GM23248 (cell line): ENCODE results near the gene SLC2A13. TPM values are rescaled to one million over a fixed set of nuclear protein-coding genes. Genes with fewer than 3 reads are reported as not detected.
"Not testable (repeated sequence)": the region's sequence is repeated elsewhere in the genome, so short reads cannot be mapped to it uniquely, and the experiment has no call there.

Experiments used
- DNase-seq: peaks from one replicate; pipeline ENCODE4 v3.0.0-alpha.2; 2015
- H2AFZ ChIP-seq: fragments of 200-600 bp; sonication (generic); 2 replicates; pipeline ENCODE4 v1.6.1; 2016; ENCODE audit warnings: antibody characterized with exemption
- H3F3A ChIP-seq: fragments of 200-600 bp; sonication (generic); 2 replicates; pipeline ENCODE4 v1.6.1; 2016; ENCODE audit warnings: mild to moderate bottlenecking, antibody characterized with exemption, mixed run types; ENCODE audit not compliant: insufficient read depth
- H3K27ac ChIP-seq: fragments of 200-600 bp; sonication (generic); 2 replicates; pipeline ENCODE4 v1.5.1; 2016; ENCODE audit warnings: mild to moderate bottlenecking
- H3K27me3 ChIP-seq: fragments of 200-600 bp; sonication (generic); replicated peaks from 2 replicates; pipeline ENCODE4 v1.6.1; 2016; ENCODE audit warnings: mild to moderate bottlenecking; ENCODE audit not compliant: insufficient read depth
- H3K36me3 ChIP-seq: fragments of 200-600 bp; sonication (generic); 2 replicates; pipeline ENCODE4 v1.6.1; 2016; ENCODE audit warnings: low read depth, mild to moderate bottlenecking
- H3K4me1 ChIP-seq: fragments of 200-600 bp; sonication (generic); 2 replicates; pipeline ENCODE4 v1.6.1; 2016; ENCODE audit warnings: mild to moderate bottlenecking; ENCODE audit not compliant: insufficient read depth
- H3K4me2 ChIP-seq: fragments of 200-600 bp; sonication (generic); one replicate; pipeline ENCODE4 v1.6.1; 2016; ENCODE audit warnings: mild to moderate bottlenecking; ENCODE audit not compliant: unreplicated experiment
- H3K4me3 ChIP-seq: fragments of 200-600 bp; sonication (generic); 2 replicates; pipeline ENCODE4 v1.5.1; 2016; ENCODE audit warnings: mild to moderate bottlenecking
- H3K79me2 ChIP-seq: fragments of 200-600 bp; sonication (generic); 2 replicates; pipeline ENCODE4 v1.6.1; 2016; ENCODE audit warnings: mild to moderate bottlenecking; ENCODE audit not compliant: insufficient read depth
- H3K9ac ChIP-seq: fragments of 200-600 bp; sonication (generic); 2 replicates; pipeline ENCODE4 v1.6.1; 2016; ENCODE audit warnings: mild to moderate bottlenecking
- H3K9me2 ChIP-seq: fragments of 200-600 bp; sonication (generic); 2 replicates; pipeline ENCODE4 v1.6.1; 2016; ENCODE audit warnings: mixed run types, mild to moderate bottlenecking, moderate library complexity; ENCODE audit not compliant: insufficient read depth
- H3K9me3 ChIP-seq: fragments of 200-600 bp; sonication (generic); one replicate; pipeline ENCODE4 v1.6.1; 2017; ENCODE audit warnings: low read depth
- H4K20me1 ChIP-seq: fragments of 200-600 bp; sonication (generic); 2 replicates; pipeline ENCODE4 v1.6.0; 2016; ENCODE audit not compliant: insufficient read depth
- EZH2 ChIP-seq: fragments of 200-600 bp; sonication (generic); IDR thresholded peaks from 2 replicates; pipeline ENCODE4 v1.6.1; 2018; ENCODE audit warnings: antibody characterized with exemption, mild to moderate bottlenecking; ENCODE audit not compliant: insufficient read depth, poor library complexity, severe bottlenecking
- EZH2phosphoT487 ChIP-seq: fragments of 200-600 bp; sonication (generic); IDR thresholded peaks from 2 replicates; pipeline ENCODE4 v1.6.1; 2018; ENCODE audit warnings: antibody characterized with exemption, moderate library complexity, mild to moderate bottlenecking, low read depth; ENCODE audit not compliant: insufficient read depth
- WGBS, 2 experiments: methylation state at CpG; one replicate each; pipeline ENCODE4 v1.1.6; 2015 to 2017; ENCODE audit warnings: low lambda C conversion rate in 2 of 2, low coverage in 1 of 2; ENCODE audit errors: missing lambda C conversion rate in 2 of 2; 5-methylcytosine and 5-hydroxymethylcytosine counted together
- in situ Hi-C: fragments of 300-500 bp; cut with MboI; formaldehyde crosslinking; loops from 2 replicates; pipeline ENCODE4 v1.15.0; 2020
- polyA plus RNA-seq: library from polyadenylated mRNA; unstranded; fragments of >200 nt; fragmentation: Nextera tagmentation; extraction: Ambion mirVana; gene quantifications from 2 replicates; pipeline ENCODE4 v1.2.1, GENCODE V29; 2016
- total RNA-seq: library from RNA; depleted of rRNA; stranded (reverse); fragments of >200 nt; shearing (Covaris generic); gene quantifications from 2 replicates; pipeline ENCODE4 v1.2.3, GENCODE V29; 2014

The SLC2A13 gene
- total and polyA plus RNA-seq, 2 experiments from 2014 or later = 3.3 to 9.2 TPM

- Histone ChIP-seq H4K20me1 (no peaks in the 10 kb centered on the region), H3K4me1 (no peaks in the 10 kb centered on the region), H3K9ac (no peak overlapping the region), H3K4me2 (no peak overlapping the region), H3K9me3 (no peaks in the 10 kb centered on the region), H3K4me3 (no peak overlapping the region), H3K9me2 (no peaks in the 10 kb centered on the region), H3F3A (no peaks in the 10 kb centered on the region), H3K27ac (no peak overlapping the region), H3K27me3 (no peaks in the 10 kb centered on the region), H3K36me3 (0 out of 2 replicates have a peak, but pooled peaks cover 3% of the 10 kb centered on the region), H3K79me2 (no peaks in the 10 kb centered on the region), H2AFZ (no peak overlapping the region)
- in situ Hi-C loops = no loop called here
- 96 to 97% methylated on average over 2 of the region's 2 CpGs for WGBS, 2 experiments
- DNase-seq = no peak
- no peak for TF ChIP-seq EZH2
Measured at GRCh38 chr12:39853003-39853402, 252.9 kb downstream of the SLC2A13 start.

GRCh38 chr12:39852346-39852745 is 253.5 kb downstream of the SLC2A13 start:
- no peaks in the 10 kb centered on the region for H3K9me3 ChIP-seq
- no peaks in the 10 kb centered on the region for H3K27me3 ChIP-seq
- H3F3A ChIP-seq = no peaks in the 10 kb centered on the region
- H3K9ac ChIP-seq = no peak overlapping the region
- in situ Hi-C loops = no loop called here
- H2AFZ ChIP-seq = no peak overlapping the region
- H3K79me2 ChIP-seq = no peaks in the 10 kb centered on the region
- H3K4me3 ChIP-seq = no peak overlapping the region
- no peaks in the 10 kb centered on the region for H3K4me1 ChIP-seq
- H3K4me2 ChIP-seq = no peak overlapping the region
- TF ChIP-seq EZH2 (no peak), EZH2phosphoT487 (no peak)
- 0 out of 2 replicates have a peak, but pooled peaks cover 3% of the 10 kb centered on the region for H3K36me3 ChIP-seq
- H3K27ac ChIP-seq = no peak overlapping the region
- no peaks in the 10 kb centered on the region for H4K20me1 ChIP-seq
- no peak for DNase-seq
- 93 to 100% methylated on average over 1 of the region's 1 CpG for WGBS, 2 experiments
- 0 out of 2 replicates have a peak, but pooled peaks cover under 1% of the 10 kb centered on the region for H3K9me2 ChIP-seq

DNA sequence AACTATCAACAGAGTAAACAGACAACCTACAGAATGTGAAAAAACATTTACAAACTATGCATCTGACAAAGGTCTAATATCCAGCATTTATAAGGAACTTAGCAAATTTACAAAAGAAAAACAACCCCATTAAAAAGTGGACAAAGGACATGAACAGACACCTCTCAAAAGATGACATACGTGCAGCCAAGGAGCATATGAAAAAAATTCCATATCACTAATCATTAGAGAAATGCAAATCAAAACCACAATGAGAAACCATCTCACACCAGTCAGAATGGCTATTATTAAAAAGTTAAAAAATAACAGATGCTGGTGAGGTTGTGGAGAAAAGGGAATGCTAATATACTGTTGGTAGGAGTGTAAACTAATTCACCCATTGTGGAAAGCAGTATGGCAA is 257.7 kb downstream of the SLC2A13 start:
- H4K20me1 ChIP-seq, H3K27ac ChIP-seq, H3K4me2 ChIP-seq, H3K9me2 ChIP-seq, in situ Hi-C loops, H3K9ac ChIP-seq, H3K4me3 ChIP-seq, H3K9me3 ChIP-seq, H3F3A ChIP-seq, H2AFZ ChIP-seq, DNase-seq, H3K4me1 ChIP-seq, H3K79me2 ChIP-seq, H3K27me3 ChIP-seq, H3K36me3 ChIP-seq: not testable (repeated sequence)
- 82 to 85% methylated on average over 1 of the region's 1 CpG for WGBS, 2 experiments

DNA sequence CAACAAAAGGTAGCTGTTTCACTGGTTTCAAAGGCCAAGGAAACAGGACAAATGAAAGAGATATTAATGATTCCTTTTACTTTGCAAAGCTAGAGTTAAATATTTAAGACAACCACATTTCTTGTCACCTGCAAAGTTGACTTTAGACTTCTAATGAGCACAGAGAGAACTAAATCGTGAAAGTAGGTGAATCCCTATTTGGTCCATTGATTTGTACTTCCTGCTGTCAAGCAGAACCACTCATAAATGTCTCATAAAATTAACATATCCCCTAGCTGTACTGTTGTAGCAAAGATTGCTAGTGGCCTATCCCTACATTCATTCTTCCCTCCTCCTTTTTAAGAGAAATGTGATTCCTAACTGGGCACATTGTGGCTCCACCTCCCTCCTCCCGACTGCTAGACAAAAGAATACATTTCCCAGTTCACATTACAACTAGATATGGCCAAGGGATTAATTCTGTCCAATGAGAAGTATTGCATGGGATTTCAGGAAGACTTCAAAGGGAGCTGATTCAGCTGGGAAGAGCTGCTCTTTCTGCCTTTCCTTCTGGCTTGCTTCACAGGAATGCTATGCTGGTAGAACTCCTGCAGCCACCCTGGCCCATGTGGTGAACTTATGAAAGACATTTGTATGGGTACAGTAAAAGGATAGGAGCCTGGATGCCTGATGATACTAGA is 258.8 kb downstream of the SLC2A13 start:
- DNase-seq = peak; percentile 15
- in situ Hi-C loops = no loop called here
- Histone ChIP-seq H3K4me1 (no peaks in the 10 kb centered on the region), H3K27me3 (no peaks in the 10 kb centered on the region), H3K4me3 (no peak overlapping the region), H3K36me3 (no peaks in the 10 kb centered on the region), H2AFZ (no peak overlapping the region), H3F3A (no peaks in the 10 kb centered on the region), H4K20me1 (no peaks in the 10 kb centered on the region), H3K9ac (no peak overlapping the region), H3K9me3 (no peaks in the 10 kb centered on the region), H3K9me2 (peaks cover 5% of the 10 kb centered on the region; the same call in 1 of the 2 replicates), H3K27ac (no peak overlapping the region), H3K79me2 (no peaks in the 10 kb centered on the region), H3K4me2 (no peak overlapping the region)
- 45 to 54% methylated on average over 2 of the region's 2 CpGs for WGBS, 2 experiments
- TF ChIP-seq EZH2 (no peak), EZH2phosphoT487 (no peak)

- Histone ChIP-seq H3K36me3 (no peaks in the 10 kb centered on the region), H3K79me2 (no peaks in the 10 kb centered on the region), H3F3A (no peaks in the 10 kb centered on the region), H2AFZ (no peak overlapping the region), H3K27me3 (no peaks in the 10 kb centered on the region), H3K4me2 (no peak overlapping the region), H3K27ac (no peak overlapping the region), H3K9ac (no peak overlapping the region), H3K4me1 (no peaks in the 10 kb centered on the region), H4K20me1 (no peaks in the 10 kb centered on the region), H3K4me3 (no peak overlapping the region), H3K9me2 (peaks cover 5% of the 10 kb centered on the region; the same call in 1 of the 2 replicates), H3K9me3 (no peaks in the 10 kb centered on the region)
- in situ Hi-C loops = no loop called here
- no peak for DNase-seq
- TF ChIP-seq EZH2 (no peak), EZH2phosphoT487 (no peak)
- 72 to 79% methylated on average over 2 of the region's 2 CpGs for WGBS, 2 experiments
Measured at GRCh38 chr12:39846304-39846703, 259.6 kb downstream of the SLC2A13 start.
